H1 (cell line): ENCODE measurements around the gene PLXDC2. TPM values are rescaled to one million over a fixed set of nuclear protein-coding genes. Genes with fewer than 3 reads are reported as not detected.

Source experiments
- CTCF ChIA-PET: fragments of 300-600 bp; sonication (Branson Sonifier 250); formaldehyde crosslinking; loops from one replicate; lab custom pipeline; 2021; ENCODE audit not compliant: partially characterized antibody; lab: Charles Lee
- POLR2A ChIA-PET: fragments of 300-600 bp; sonication (Branson Sonifier 250); formaldehyde crosslinking; loops from one replicate; lab custom pipeline; 2021; ENCODE audit warnings: inconsistent platforms; ENCODE audit not compliant: partially characterized antibody; lab: Charles Lee
- DNase-seq, 2 experiments: peaks; one replicate each; pipeline versions ENCODE4 v3.0.0 to v3.0.0-alpha.2; 2010 to 2022; ENCODE audit warnings: low spot score in 2 of 2, low read depth in 1 of 2, mixed read lengths in 1 of 2
- FAIRE-seq: peaks from 2 replicates; lab custom pipeline; 2011; peaks lifted over from hg19 to GRCh38; lab: Jason Lieb, UNC
- H2AFZ ChIP-seq: 2 replicates; pipeline ENCODE4 v1.8.1; 2012; ENCODE audit warnings: low read length, inconsistent platforms
- H2AK5ac ChIP-seq: 2 replicates; pipeline ENCODE4 v1.6.1; 2013; ENCODE audit warnings: low read depth, low read length
- H2BK120ac ChIP-seq: replicated peaks from 2 replicates; pipeline ENCODE3; 2013; ENCODE audit warnings: low read depth, low read length, inconsistent platforms
- H2BK12ac ChIP-seq: 2 replicates; pipeline ENCODE4 v1.6.1; 2013; ENCODE audit warnings: low read depth, low read length
- H2BK15ac ChIP-seq: 2 replicates; pipeline ENCODE4 v1.6.1; 2013; ENCODE audit warnings: low read length
- H2BK20ac ChIP-seq: 2 replicates; pipeline ENCODE4 v1.6.1; 2013; ENCODE audit warnings: low read length
- H2BK5ac ChIP-seq: 2 replicates; pipeline ENCODE4 v1.6.1; 2013; ENCODE audit warnings: low read depth, low read length
- H3K14ac ChIP-seq: 2 replicates; pipeline ENCODE4 v1.6.1; 2013; ENCODE audit warnings: inconsistent platforms; ENCODE audit not compliant: insufficient read length
- H3K18ac ChIP-seq: 2 replicates; pipeline ENCODE4 v1.6.1; 2013; ENCODE audit warnings: low read length; ENCODE audit errors: extremely low read depth
- H3K23ac ChIP-seq: 2 replicates; pipeline ENCODE4 v1.6.1; 2013; ENCODE audit warnings: inconsistent platforms; ENCODE audit not compliant: insufficient read length
- H3K23me2 ChIP-seq: 2 replicates; pipeline ENCODE4 v1.6.1; 2013; ENCODE audit warnings: low read depth, low read length
- H3K27ac ChIP-seq: 2 replicates; pipeline ENCODE4 v1.6.1; 2011; ENCODE audit warnings: low read depth, low read length, inconsistent platforms
- H3K27me3 ChIP-seq, 4 experiments: replicated peaks in 1 of 4; 1 replicate in 1 of 4; 2 replicates in 3 of 4; pipeline versions ENCODE4 v1.6.1 to v1.8.1; 2011 to 2013; ENCODE audit warnings: low read length in 3 of 4, mild to moderate bottlenecking in 3 of 4, inconsistent platforms in 2 of 4, mixed read lengths in 2 of 4, moderate library complexity in 1 of 4; ENCODE audit not compliant: control insufficient read depth in 3 of 4, insufficient read depth in 3 of 4; ENCODE audit errors: extremely low read depth in 1 of 4
- H3K36me3 ChIP-seq, 4 experiments: 2 replicates each; pipeline versions ENCODE4 v1.6.1 to v1.8.1; 2011 to 2013; ENCODE audit warnings: mild to moderate bottlenecking in 4 of 4, low read length in 3 of 4, moderate library complexity in 2 of 4, control low read depth in 1 of 4, inconsistent platforms in 1 of 4; ENCODE audit not compliant: insufficient read depth in 4 of 4, control insufficient read depth in 2 of 4
- H3K4ac ChIP-seq: replicated peaks from 2 replicates; pipeline ENCODE3; 2013; ENCODE audit warnings: low read length, low read depth, mixed read lengths, inconsistent platforms; ENCODE audit not compliant: insufficient read length
- H3K4me1 ChIP-seq, 4 experiments: replicated peaks in 1 of 4; 1 replicate in 1 of 4; 2 replicates in 3 of 4; pipeline versions ENCODE4 v1.6.1 to v1.8.1; 2011 to 2013; ENCODE audit warnings: low read length in 3 of 4, inconsistent platforms in 2 of 4, mixed read lengths in 1 of 4; ENCODE audit not compliant: insufficient read depth in 4 of 4, control insufficient read depth in 3 of 4
- H3K4me2 ChIP-seq, 2 experiments: 2 replicates each; pipeline versions ENCODE4 v1.6.1 to v1.8.1; 2011 to 2013; ENCODE audit warnings: low read depth in 2 of 2, low read length in 2 of 2, control low read depth in 1 of 2, inconsistent platforms in 1 of 2, mild to moderate bottlenecking in 1 of 2; ENCODE audit not compliant: insufficient read depth in 1 of 2
- H3K4me3 ChIP-seq, 4 experiments: fragments of 200-600, 300-600 bp in 1 of 4; sonication (generic), shearing (Covaris generic), sonication (Bioruptor Twin) in 1 of 4; 2 replicates each; pipeline versions ENCODE4 v1.5.1 to v1.8.1; 2011 to 2016; ENCODE audit warnings: low read length in 4 of 4, low read depth in 3 of 4, control low read depth in 2 of 4, inconsistent platforms in 2 of 4, mild to moderate bottlenecking in 2 of 4, mixed read lengths in 1 of 4, moderate library complexity in 1 of 4; ENCODE audit not compliant: insufficient read depth in 2 of 4; ENCODE audit errors: extremely low read depth in 1 of 4
- H3K56ac ChIP-seq: replicated peaks from 2 replicates; pipeline ENCODE3; 2013; ENCODE audit warnings: low read depth, mild to moderate bottlenecking, mixed read lengths, low read length, inconsistent platforms; ENCODE audit not compliant: insufficient read length
- H3K79me1 ChIP-seq: 2 replicates; pipeline ENCODE4 v1.6.1; 2013; ENCODE audit warnings: low read depth, low read length, control low read depth
- H3K79me2 ChIP-seq, 2 experiments: 2 replicates each; pipeline versions ENCODE4 v1.6.1 to v1.8.1; 2012 to 2013; ENCODE audit warnings: low read length in 2 of 2, mild to moderate bottlenecking in 2 of 2, inconsistent platforms in 1 of 2; ENCODE audit not compliant: insufficient read depth in 2 of 2, control insufficient read depth in 1 of 2
- H3K9ac ChIP-seq, 4 experiments: replicated peaks in 1 of 4; 1 replicate in 1 of 4; 2 replicates in 3 of 4; pipeline versions ENCODE4 v1.6.1 to v1.8.1; 2011 to 2013; ENCODE audit warnings: low read depth in 3 of 4, low read length in 3 of 4, control low read depth in 2 of 4, mild to moderate bottlenecking in 2 of 4, moderate library complexity in 2 of 4, inconsistent platforms in 1 of 4; ENCODE audit errors: extremely low read depth in 1 of 4
- H3K9me3 ChIP-seq, 2 experiments: 2 replicates each; pipeline versions ENCODE4 v1.6.1 to v1.8.1; 2012 to 2013; ENCODE audit warnings: mild to moderate bottlenecking in 2 of 2, moderate library complexity in 2 of 2, control low read depth in 1 of 2, inconsistent platforms in 1 of 2, low read depth in 1 of 2, low read length in 1 of 2, mixed read lengths in 1 of 2; ENCODE audit not compliant: insufficient read depth in 2 of 2
- H4K20me1 ChIP-seq, 2 experiments: replicated peaks in 1 of 2; 2 replicates each; pipeline versions ENCODE3 to v1.8.1; 2011 to 2013; ENCODE audit warnings: inconsistent platforms in 2 of 2, low read length in 2 of 2, mild to moderate bottlenecking in 1 of 2; ENCODE audit not compliant: insufficient read depth in 2 of 2, control insufficient read depth in 1 of 2
- H4K5ac ChIP-seq: 2 replicates; pipeline ENCODE4 v1.6.1; 2013; ENCODE audit warnings: low read length, low read depth, mixed read lengths, inconsistent platforms; ENCODE audit not compliant: insufficient read length
- H4K8ac ChIP-seq: 2 replicates; pipeline ENCODE4 v1.8.0; 2013; ENCODE audit warnings: mild to moderate bottlenecking, moderate library complexity, low read length, inconsistent platforms; ENCODE audit not compliant: insufficient read depth; ENCODE audit errors: extremely low read depth
- H4K91ac ChIP-seq: replicated peaks from 2 replicates; pipeline ENCODE3; 2013; ENCODE audit warnings: low read length, mixed read lengths, inconsistent platforms; ENCODE audit not compliant: insufficient read length
- ASH2L ChIP-seq: fragments of 200-600, 300-600 bp; sonication (generic); IDR thresholded peaks from one replicate; pipeline ENCODE4 v1.7.1; 2017; ENCODE audit warnings: low read length
- BRCA1 ChIP-seq: IDR thresholded peaks from 2 replicates; pipeline ENCODE4 v1.6.1; 2012; ENCODE audit warnings: low read depth, low read length, improper control_type of control experiment
- CTBP2 ChIP-seq: IDR thresholded peaks from 2 replicates; pipeline ENCODE4 v1.7.0; 2011; ENCODE audit warnings: borderline replicate concordance, mild to moderate bottlenecking, moderate library complexity, mixed read lengths, low read length; ENCODE audit not compliant: insufficient read depth, insufficient read length
- NRF1 ChIP-seq: IDR thresholded peaks from 2 replicates; pipeline ENCODE4 v1.6.1; 2011; ENCODE audit warnings: mild to moderate bottlenecking, low read depth, low read length, improper control_type of control experiment
- WGBS, 2 experiments: shearing (Covaris generic) in 1 of 2; methylation state at CpG; one replicate each; pipeline versions ENCODE4 v1.1.6 to v1.1.7; 2013 to 2015; ENCODE audit warnings: low lambda C conversion rate in 2 of 2, mixed read lengths in 2 of 2, inconsistent platforms in 1 of 2, low coverage in 1 of 2, missing lambda C conversion rate in 1 of 2; ENCODE audit not compliant: insufficient replicate concordance in 2 of 2, insufficient coverage in 1 of 2, insufficient read length in 1 of 2; ENCODE audit errors: extremely low coverage in 1 of 2, missing lambda C conversion rate in 1 of 2; 5-methylcytosine and 5-hydroxymethylcytosine counted together
- polyA plus RNA-seq, 7 experiments: library from polyadenylated mRNA; depleted of rRNA in 3 of 7; stranded (reverse) in 5 of 7; unstranded in 2 of 7; fragments of >200 nt in 5 of 7; fragments of 200-250 nt in 2 of 7; gene quantifications; 1 replicate in 5 of 7; 2 replicates in 1 of 7; 4 replicates in 1 of 7; pipeline versions ENCODE4 v1.2.1 to v1.2.3, GENCODE V29; 2011 to 2013; ENCODE audit warnings: missing spikeins in 2 of 7, mixed read lengths in 2 of 7
- total RNA-seq: library from RNA; stranded (reverse); fragmentation: NEBNext Ultra II Directional; extraction: Animal tissue kit (Norgen Biotek cat#: 25700); gene quantifications from 2 replicates; pipeline ENCODE4 v1.2.1, GENCODE V29; 2021

The PLXDC2 gene
- total and polyA plus RNA-seq, 2 of the 8 experiments (the other 6 are each of a cell fraction or from before 2014, with no cell fraction given) = 23.0 to 40.5 TPM

- H2BK12ac ChIP-seq = no peak overlapping the region
- no peak overlapping the region for H2BK120ac ChIP-seq
- H4K5ac ChIP-seq = no peak overlapping the region
- WGBS, 2 experiments = 81% methylated on average over 2 of the region's 3 CpGs; no CpG with 5 or more reads in 1 of the 2 experiments
- H3K79me1 ChIP-seq = no peaks in the 10 kb centered on the region
- H3K4ac ChIP-seq = no peak overlapping the region
- no peaks in the 10 kb centered on the region for H3K9me3 ChIP-seq
- H2AK5ac ChIP-seq = no peak overlapping the region
- H3K9ac ChIP-seq = no peak overlapping the region
- DNase-seq = no peak
- H4K20me1 ChIP-seq = peaks cover 0 to 5% of the 10 kb centered on the region in 2 experiments
- H4K8ac ChIP-seq = no peak overlapping the region
- TF ChIP-seq ASH2L = no peak
- TF ChIP-seq BRCA1 = no peak
- TF ChIP-seq NRF1 = no peak
- no peak for TF ChIP-seq CTBP2
- no peak overlapping the region for H3K4me3 ChIP-seq
- H3K4me1 ChIP-seq = peaks cover 0 to 5% (median 4%) of the 10 kb centered on the region in 4 experiments; a peak in 4 of 7 replicates
- no peak for FAIRE-seq
- H3K79me2 ChIP-seq = peaks cover 0 to 56% of the 10 kb centered on the region in 2 experiments; a peak in 3 of 4 replicates
- no peak overlapping the region for H2BK5ac ChIP-seq
- H2BK15ac ChIP-seq = no peak overlapping the region
- no peaks in the 10 kb centered on the region for H3K23me2 ChIP-seq
- H3K18ac ChIP-seq = no peak overlapping the region
- no peaks in the 10 kb centered on the region for H3K27me3 ChIP-seq
- no peak overlapping the region for H3K4me2 ChIP-seq
- no peaks in the 10 kb centered on the region for H3K36me3 ChIP-seq
- ChIA-PET CTCF (interaction anchor here (0.7 kb wide), 1 partner anchor 37 kb away, joined by 3 read pairs; no protein-coding TSS in a partner anchor), POLR2A (no interaction called here)
- H4K91ac ChIP-seq = no peak overlapping the region
- no peak overlapping the region for H3K23ac ChIP-seq
- no peak overlapping the region for H2AFZ ChIP-seq
- H3K14ac ChIP-seq = no peak overlapping the region
- H3K56ac ChIP-seq = no peak overlapping the region
- no peak overlapping the region for H2BK20ac ChIP-seq
- no peak overlapping the region for H3K27ac ChIP-seq
These were observed 117.5 kb downstream of the PLXDC2 start for GRCh38 chr10:19933772-19934171.
